ENCODE results near the gene EHMT1.
A peak's percentile ranks its signal among the peaks of the same experiment; 100 is the strongest.

The EHMT1 gene

GRCh38 chr9:137649553-137649952, 30.7 kb downstream of the EHMT1 start:
- Histone ChIP-seq H3K27ac (ENCODE audit: low read depth, low read length) (no peak overlapping the region), H3K27me3 (ENCODE audit: control insufficient read depth, insufficient read depth, low read length) (no peaks in the 10 kb centered on the region), H3K9me3 (ENCODE audit: control insufficient read depth, insufficient read depth, low read length) (no peaks in the 10 kb centered on the region), H3K36me3 (ENCODE audit: control insufficient read depth, insufficient read depth, low read length) (peaks cover 6% of the 10 kb centered on the region), H3K9ac (ENCODE audit: low read depth, low read length) (no peak overlapping the region), H3K4me1 (ENCODE audit: control insufficient read depth, insufficient read depth, low read length) (no peaks in the 10 kb centered on the region), H3K4me3 (ENCODE audit: low read depth, low read length) (no peak overlapping the region)

DNA sequence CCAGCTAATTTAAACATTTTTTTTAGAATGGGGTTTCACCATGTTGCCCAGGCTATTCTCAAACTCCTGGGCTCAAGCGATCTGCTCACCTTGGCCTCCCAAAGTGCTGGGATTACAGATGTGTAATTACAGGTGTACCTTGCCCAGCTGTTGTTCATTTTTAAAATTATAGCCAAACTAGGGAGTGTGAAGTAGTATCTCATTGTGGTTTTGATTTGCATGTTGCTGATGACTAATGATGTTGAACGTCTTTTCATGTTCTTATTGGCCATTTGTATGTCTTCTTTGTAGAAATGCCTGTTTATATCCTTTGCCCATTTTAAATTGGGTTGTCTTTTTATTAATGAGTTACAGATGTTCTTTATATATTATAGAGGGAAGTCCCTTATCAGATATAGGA, 31.5 kb downstream of the EHMT1 start:
- Histone ChIP-seq H3K27ac (ENCODE audit: low read depth, low read length) (no peak overlapping the region), H3K9ac (ENCODE audit: low read depth, low read length) (no peak overlapping the region), H3K4me1 (ENCODE audit: control insufficient read depth, insufficient read depth, low read length) (no peaks in the 10 kb centered on the region), H3K9me3 (ENCODE audit: control insufficient read depth, insufficient read depth, low read length) (no peaks in the 10 kb centered on the region), H3K36me3 (ENCODE audit: control insufficient read depth, insufficient read depth, low read length) (peaks cover 6% of the 10 kb centered on the region), H3K27me3 (ENCODE audit: control insufficient read depth, insufficient read depth, low read length) (no peaks in the 10 kb centered on the region), H3K4me3 (ENCODE audit: low read depth, low read length) (no peak overlapping the region)

DNA sequence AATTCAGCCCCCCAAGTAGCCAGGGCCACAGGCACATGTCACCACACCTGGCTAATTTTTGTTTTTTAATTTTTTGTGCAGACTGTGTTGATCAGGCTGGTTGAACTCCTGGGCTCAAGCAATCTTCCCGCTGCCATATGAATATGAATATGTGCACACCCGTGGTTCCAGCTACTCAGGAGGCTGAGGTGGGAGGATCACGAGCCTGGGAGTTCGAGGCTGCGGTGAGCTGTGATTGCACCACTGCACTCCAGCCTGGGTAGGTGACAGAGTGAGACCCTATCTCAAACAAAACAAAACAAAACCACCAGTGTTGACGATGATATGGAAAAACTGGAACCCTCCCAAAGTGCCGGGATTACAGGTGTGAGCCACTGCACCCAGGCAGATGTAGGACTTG, 32.0 kb downstream of the EHMT1 start:
- H3K9ac ChIP-seq (ENCODE audit: low read depth, low read length), result no peak overlapping the region
- no peaks in the 10 kb centered on the region for H3K4me1 ChIP-seq (ENCODE audit: control insufficient read depth, insufficient read depth, low read length)
- H3K9me3 ChIP-seq (ENCODE audit: control insufficient read depth, insufficient read depth, low read length), result no peaks in the 10 kb centered on the region
- peaks cover 6% of the 10 kb centered on the region for H3K36me3 ChIP-seq (ENCODE audit: control insufficient read depth, insufficient read depth, low read length)
- H3K27me3 ChIP-seq (ENCODE audit: control insufficient read depth, insufficient read depth, low read length), result no peaks in the 10 kb centered on the region
- H3K27ac ChIP-seq (ENCODE audit: low read depth, low read length), result no peak overlapping the region
- no peak overlapping the region for H3K4me3 ChIP-seq (ENCODE audit: low read depth, low read length)

DNA sequence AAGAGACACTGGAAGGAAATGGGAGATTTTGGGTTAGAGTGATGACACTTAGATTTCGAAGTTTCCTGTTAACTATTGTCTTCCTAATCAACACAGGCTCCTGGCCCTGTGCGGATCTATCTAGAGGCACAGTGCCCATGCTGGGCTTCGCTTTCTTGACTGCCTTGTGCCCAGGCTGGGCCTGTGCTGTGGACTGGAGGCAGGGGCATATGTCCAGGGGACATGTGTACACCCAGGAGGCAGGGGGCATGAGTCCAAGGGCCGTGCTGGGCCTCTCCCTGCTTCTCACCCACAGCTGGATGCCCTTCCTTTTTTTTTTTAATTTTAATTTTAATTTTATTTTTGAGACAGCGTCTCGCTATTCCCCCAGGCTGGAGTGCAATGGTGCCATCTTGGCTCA, 37.6 kb downstream of the EHMT1 start:
- peaks cover 6% of the 10 kb centered on the region for H3K36me3 ChIP-seq (ENCODE audit: control insufficient read depth, insufficient read depth, low read length)
- no peaks in the 10 kb centered on the region for H3K27me3 ChIP-seq (ENCODE audit: control insufficient read depth, insufficient read depth, low read length)
- H3K27ac ChIP-seq (ENCODE audit: low read depth, low read length), result no peak overlapping the region
- no peak overlapping the region for H3K4me3 ChIP-seq (ENCODE audit: low read depth, low read length)
- H3K9ac ChIP-seq (ENCODE audit: low read depth, low read length), result no peak overlapping the region
- 0 out of 2 replicates have a peak, but pooled peaks cover 5% of the 10 kb centered on the region for H3K4me1 ChIP-seq (ENCODE audit: control insufficient read depth, insufficient read depth, low read length)
- no peaks in the 10 kb centered on the region for H3K9me3 ChIP-seq (ENCODE audit: control insufficient read depth, insufficient read depth, low read length)

GRCh38 chr9:137657606-137658005, 38.8 kb downstream of the EHMT1 start:
- Histone ChIP-seq H3K4me1 (ENCODE audit: control insufficient read depth, insufficient read depth, low read length) (0 out of 2 replicates have a peak, but pooled peaks cover 5% of the 10 kb centered on the region), H3K9ac (ENCODE audit: low read depth, low read length) (no peak overlapping the region), H3K9me3 (ENCODE audit: control insufficient read depth, insufficient read depth, low read length) (no peaks in the 10 kb centered on the region), H3K27ac (ENCODE audit: low read depth, low read length) (no peak overlapping the region), H3K27me3 (ENCODE audit: control insufficient read depth, insufficient read depth, low read length) (no peaks in the 10 kb centered on the region), H3K4me3 (ENCODE audit: low read depth, low read length) (no peak overlapping the region), H3K36me3 (ENCODE audit: control insufficient read depth, insufficient read depth, low read length) (no peaks in the 10 kb centered on the region; the same call in 1 of the 2 replicates)

GRCh38 chr9:137658781-137659180, 40.0 kb downstream of the EHMT1 start:
- Histone ChIP-seq H3K9ac (ENCODE audit: low read depth, low read length) (no peak overlapping the region), H3K4me1 (ENCODE audit: control insufficient read depth, insufficient read depth, low read length) (peaks cover 13% of the 10 kb centered on the region), H3K27me3 (ENCODE audit: control insufficient read depth, insufficient read depth, low read length) (no peaks in the 10 kb centered on the region), H3K4me3 (ENCODE audit: low read depth, low read length) (no peak overlapping the region), H3K9me3 (ENCODE audit: control insufficient read depth, insufficient read depth, low read length) (no peaks in the 10 kb centered on the region), H3K36me3 (ENCODE audit: control insufficient read depth, insufficient read depth, low read length) (no peaks in the 10 kb centered on the region; the same call in 1 of the 2 replicates), H3K27ac (ENCODE audit: low read depth, low read length) (no peak overlapping the region)

DNA sequence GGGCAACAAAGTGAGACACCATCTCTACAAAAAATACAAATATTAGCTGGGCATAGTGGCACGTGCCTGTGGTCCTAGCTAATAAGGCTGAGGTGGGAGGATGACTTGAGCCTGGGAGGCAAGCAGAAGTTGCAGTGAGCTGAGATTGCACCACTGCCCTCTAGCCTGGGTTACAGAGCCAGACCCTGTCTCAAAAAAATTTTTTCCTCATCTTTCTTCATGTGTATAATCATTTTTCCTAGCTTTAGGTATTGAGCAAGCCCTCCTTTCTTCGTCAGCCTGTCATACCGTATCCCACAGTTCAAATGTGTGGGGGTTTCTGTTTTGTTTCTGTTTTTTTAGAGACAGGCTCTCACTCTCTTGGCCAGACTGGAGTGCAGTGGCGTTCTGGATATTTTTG, 41.3 kb downstream of the EHMT1 start:
- H3K27ac ChIP-seq (ENCODE audit: low read depth, low read length), result no peak overlapping the region
- H3K36me3 ChIP-seq (ENCODE audit: control insufficient read depth, insufficient read depth, low read length), result no peaks in the 10 kb centered on the region
- H3K9ac ChIP-seq (ENCODE audit: low read depth, low read length), result no peak overlapping the region
- H3K4me1 ChIP-seq (ENCODE audit: control insufficient read depth, insufficient read depth, low read length), result peaks cover 27% of the 10 kb centered on the region
- H3K9me3 ChIP-seq (ENCODE audit: control insufficient read depth, insufficient read depth, low read length), result no peaks in the 10 kb centered on the region
- no peak overlapping the region for H3K4me3 ChIP-seq (ENCODE audit: low read depth, low read length)
- no peaks in the 10 kb centered on the region for H3K27me3 ChIP-seq (ENCODE audit: control insufficient read depth, insufficient read depth, low read length)

DNA sequence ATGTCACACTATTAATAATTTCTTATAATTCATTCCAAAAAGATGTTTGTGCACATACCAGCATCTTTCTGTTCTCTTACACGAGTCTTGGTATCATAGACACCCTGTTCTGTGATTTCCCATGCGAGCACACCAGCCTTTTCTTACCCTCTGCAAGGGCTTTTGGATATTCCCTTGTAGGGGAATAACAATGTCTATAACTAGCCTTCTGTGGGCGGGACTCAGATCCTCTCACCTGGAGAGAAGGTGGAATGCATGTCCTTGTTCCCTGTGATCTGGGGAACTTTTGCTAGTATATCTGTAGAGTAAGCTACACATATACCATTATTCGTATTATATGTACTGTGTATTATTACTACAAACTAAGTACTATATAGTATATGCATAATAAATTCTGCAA, 44.8 kb downstream of the EHMT1 start:
- Histone ChIP-seq H3K27me3 (ENCODE audit: control insufficient read depth, insufficient read depth, low read length) (no peaks in the 10 kb centered on the region), H3K9me3 (ENCODE audit: control insufficient read depth, insufficient read depth, low read length) (no peaks in the 10 kb centered on the region), H3K4me1 (ENCODE audit: control insufficient read depth, insufficient read depth, low read length) (peaks cover 61% of the 10 kb centered on the region), H3K9ac (ENCODE audit: low read depth, low read length) (no peak overlapping the region), H3K36me3 (ENCODE audit: control insufficient read depth, insufficient read depth, low read length) (0 out of 2 replicates have a peak, but pooled peaks cover 3% of the 10 kb centered on the region), H3K4me3 (ENCODE audit: low read depth, low read length) (no peak overlapping the region), H3K27ac (ENCODE audit: low read depth, low read length) (no peak overlapping the region)

DNA sequence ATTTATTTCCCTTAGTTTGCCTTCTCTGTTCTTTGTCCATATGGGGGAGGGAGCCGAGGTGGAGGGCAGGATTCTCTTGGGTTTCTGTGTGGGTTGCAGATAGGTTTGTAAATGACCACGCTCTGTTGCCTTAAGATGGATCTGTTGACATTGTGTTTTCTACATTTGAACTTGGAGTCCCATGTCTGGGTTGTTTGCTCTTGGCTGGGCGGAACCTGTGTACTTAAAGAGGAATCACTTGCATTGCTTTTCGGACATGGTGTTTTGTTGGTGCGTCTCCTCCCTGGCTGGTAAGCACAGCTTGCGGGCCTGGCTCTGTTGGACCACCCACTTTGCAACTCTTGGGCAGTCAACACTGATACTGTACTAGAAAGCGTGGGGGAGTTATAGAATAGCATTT, 45.9 kb downstream of the EHMT1 start:
- Histone ChIP-seq H3K9me3 (ENCODE audit: control insufficient read depth, insufficient read depth, low read length) (no peaks in the 10 kb centered on the region), H3K9ac (ENCODE audit: low read depth, low read length) (no peak overlapping the region), H3K27me3 (ENCODE audit: control insufficient read depth, insufficient read depth, low read length) (no peaks in the 10 kb centered on the region), H3K4me3 (ENCODE audit: low read depth, low read length) (no peak overlapping the region), H3K4me1 (ENCODE audit: control insufficient read depth, insufficient read depth, low read length) (peaks cover 66% of the 10 kb centered on the region), H3K36me3 (ENCODE audit: control insufficient read depth, insufficient read depth, low read length) (peaks cover 7% of the 10 kb centered on the region; the same call in 1 of the 2 replicates), H3K27ac (ENCODE audit: low read depth, low read length) (peak overlapping the region; percentile 65)

DNA sequence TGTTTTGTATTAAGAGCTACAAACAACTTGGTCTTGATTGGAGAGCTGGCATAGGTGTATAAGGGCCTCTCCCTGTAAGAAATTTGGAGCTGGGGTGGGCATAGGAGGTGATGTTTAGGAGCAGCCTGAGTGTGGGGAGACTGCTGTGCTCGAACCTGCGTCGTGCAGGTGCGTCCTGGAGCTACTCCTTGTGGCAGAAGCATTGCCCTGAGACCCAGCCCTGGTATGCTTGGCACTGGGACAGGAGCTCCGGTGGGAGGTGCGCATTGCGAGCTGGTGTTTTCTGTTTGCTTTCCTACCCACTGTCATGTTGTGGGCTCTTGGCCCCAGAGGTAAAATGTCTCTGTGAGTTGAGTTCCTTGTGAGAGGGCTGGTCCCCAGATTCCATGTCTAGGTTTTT, 46.4 kb downstream of the EHMT1 start:
- Histone ChIP-seq H3K27ac (ENCODE audit: low read depth, low read length) (peak overlapping the region; percentile 88), H3K27me3 (ENCODE audit: control insufficient read depth, insufficient read depth, low read length) (no peaks in the 10 kb centered on the region), H3K9me3 (ENCODE audit: control insufficient read depth, insufficient read depth, low read length) (no peaks in the 10 kb centered on the region), H3K4me3 (ENCODE audit: low read depth, low read length) (no peak overlapping the region), H3K36me3 (ENCODE audit: control insufficient read depth, insufficient read depth, low read length) (peaks cover 7% of the 10 kb centered on the region; the same call in 1 of the 2 replicates), H3K4me1 (ENCODE audit: control insufficient read depth, insufficient read depth, low read length) (peaks cover 66% of the 10 kb centered on the region), H3K9ac (ENCODE audit: low read depth, low read length) (peak overlapping the region; percentile 20; the same call in 1 of the 2 replicates)

DNA sequence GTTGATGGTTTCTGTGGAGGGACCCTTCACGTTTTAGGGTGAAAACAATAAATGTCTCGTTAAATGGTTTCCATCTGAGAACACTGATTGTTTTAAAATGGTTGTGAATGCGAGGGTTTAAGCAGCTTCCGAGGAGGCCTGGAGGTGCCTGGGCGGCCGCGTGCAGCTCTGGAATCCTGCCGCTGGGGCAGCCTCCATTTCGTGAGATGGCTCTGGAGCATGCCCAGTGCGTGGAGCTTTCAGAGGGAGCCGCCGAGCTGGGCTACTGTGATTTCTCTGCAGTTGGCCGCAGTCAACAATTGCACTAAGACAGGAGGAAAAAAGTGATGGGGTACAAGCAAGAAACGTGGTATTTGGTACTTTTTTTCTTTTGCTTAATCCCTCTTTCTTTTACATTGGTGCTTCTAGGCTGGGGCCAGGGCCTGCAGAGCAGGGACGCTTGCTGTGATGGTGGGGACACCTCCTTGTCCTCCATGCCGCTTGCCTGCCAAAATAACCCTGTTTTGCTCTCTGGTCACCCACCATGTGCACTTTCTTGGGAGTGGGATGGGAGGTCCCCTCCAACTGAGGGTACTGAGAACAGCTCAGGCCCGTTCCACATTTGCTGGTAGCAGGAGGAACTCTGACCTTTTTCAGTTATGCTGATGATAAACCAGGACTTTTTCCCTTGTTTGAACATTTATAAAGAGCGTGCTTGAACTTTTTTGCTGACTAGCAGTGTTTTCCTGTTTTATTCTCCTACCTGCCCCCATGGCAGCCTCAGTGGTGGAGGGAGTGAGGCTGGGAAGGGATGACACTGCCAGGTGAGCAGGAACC, 47.1 kb downstream of the EHMT1 start:
- Histone ChIP-seq H3K9ac (ENCODE audit: low read depth, low read length) (peak overlapping the region; percentile 59), H3K4me1 (ENCODE audit: control insufficient read depth, insufficient read depth, low read length) (peaks cover 71% of the 10 kb centered on the region), H3K4me3 (ENCODE audit: low read depth, low read length) (0 out of 2 replicates have a peak overlapping the region, but pooled peaks have one; percentile 13), H3K36me3 (ENCODE audit: control insufficient read depth, insufficient read depth, low read length) (peaks cover 7% of the 10 kb centered on the region; the same call in 1 of the 2 replicates), H3K27me3 (ENCODE audit: control insufficient read depth, insufficient read depth, low read length) (no peaks in the 10 kb centered on the region), H3K27ac (ENCODE audit: low read depth, low read length) (peak overlapping the region; percentile 88), H3K9me3 (ENCODE audit: control insufficient read depth, insufficient read depth, low read length) (no peaks in the 10 kb centered on the region)

Data from HUES48 (cell line).